GM12878 (cell line): Measurements from ENCODE around the gene IL1RAP. TPM values are rescaled to one million over a fixed set of nuclear protein-coding genes. Genes with fewer than 3 reads are reported as not detected.
"Not testable (repeated sequence)": the region's sequence is repeated elsewhere in the genome, so short reads cannot be mapped to it uniquely, and the experiment has no call there.

Source experiments
- ATAC-seq: fragments of 200-7000 bp; cut with Tn5 transposase; 3 replicates; pipeline ENCODE4 v1.9.1; 2020; ENCODE audit warnings: mild to moderate bottlenecking, moderate library complexity
- BruUV-seq: library from RNA; stranded (reverse); fragments of 400-500 nt; replicated peaks from 2 replicates; lab custom pipeline; 2021; lab: Mats Ljungman, UMichigan
- CTCF ChIA-PET: fragments of 300-600 bp; sonication (Branson Sonifier 250); formaldehyde crosslinking; extraction: SDS; loops from one replicate; lab custom pipeline; 2021; ENCODE audit warnings: inconsistent platforms; lab: Yijun Ruan, JAX
- POLR2A ChIA-PET: fragments of 350-600 bp; formaldehyde crosslinking; extraction: SDS; loops from one replicate; lab custom pipeline; 2021; ENCODE audit warnings: inconsistent platforms; lab: Charles Lee
- RAD21 ChIA-PET: fragments of 300-600 bp; sonication (Branson Sonifier 250); formaldehyde crosslinking; loops from one replicate; lab custom pipeline; 2023; ENCODE audit warnings: antibody characterized with exemption; ENCODE audit not compliant: unreplicated experiment; lab: Charles Lee
- SMC1A ChIA-PET: fragments of 300-600 bp; sonication (Branson Sonifier 250); formaldehyde crosslinking; loops from one replicate; lab custom pipeline; 2023; ENCODE audit not compliant: unreplicated experiment, uncharacterized antibody; lab: Charles Lee
- DNase-seq: peaks from one replicate; pipeline ENCODE4 v3.0.0-alpha.2; 2011; ENCODE audit warnings: low read depth, low spot score
- FAIRE-seq: peaks from 3 replicates; lab custom pipeline; 2011; peaks lifted over from hg19 to GRCh38; lab: Jason Lieb, UNC
- H2AFZ ChIP-seq: 2 replicates; pipeline ENCODE4 v1.6.0; 2011; ENCODE audit warnings: low read depth, low read length, control low read depth; ENCODE audit not compliant: control insufficient read depth
- H3K27ac ChIP-seq: 2 replicates; pipeline ENCODE4 v1.5.1; 2011; ENCODE audit warnings: control low read depth; ENCODE audit not compliant: control insufficient read depth, insufficient read depth
- H3K27me3 ChIP-seq, 2 experiments: replicated peaks in 1 of 2; 2 replicates each; pipeline versions ENCODE4 v1.6.0 to v1.6.1; 2011; ENCODE audit warnings: low read length in 1 of 2; ENCODE audit not compliant: control insufficient read depth in 2 of 2, insufficient read depth in 2 of 2
- H3K36me3 ChIP-seq, 2 experiments: 2 replicates each; pipeline ENCODE4 v1.5.1; 2011; ENCODE audit warnings: low read length in 1 of 2; ENCODE audit not compliant: control insufficient read depth in 2 of 2, insufficient read depth in 2 of 2
- H3K4me1 ChIP-seq: 2 replicates; pipeline ENCODE4 v1.6.1; 2011; ENCODE audit warnings: mild to moderate bottlenecking, low read length, moderate library complexity, mixed read lengths; ENCODE audit not compliant: control insufficient read depth, insufficient read depth
- H3K4me2 ChIP-seq: 2 replicates; pipeline ENCODE4 v1.6.0; 2011; ENCODE audit warnings: control low read depth; ENCODE audit not compliant: control insufficient read depth, insufficient read depth
- H3K4me3 ChIP-seq: fragments of 200-600 bp; sonication (generic); 2 replicates; pipeline ENCODE4 v1.5.1; 2016
- H3K79me2 ChIP-seq: 2 replicates; pipeline ENCODE4 v1.6.0; 2011; ENCODE audit warnings: low read length; ENCODE audit not compliant: control insufficient read depth, insufficient read depth
- H3K9ac ChIP-seq: 2 replicates; pipeline ENCODE4 v1.8.0; 2011; ENCODE audit warnings: low read length, control low read depth, mixed read lengths; ENCODE audit not compliant: control insufficient read depth, insufficient read depth
- H3K9me3 ChIP-seq: replicated peaks from 3 replicates; pipeline ENCODE4 v1.5.1; 2011; ENCODE audit warnings: mild to moderate bottlenecking, low read length; ENCODE audit not compliant: control insufficient read depth, insufficient read depth
- H4K20me1 ChIP-seq: 2 replicates; pipeline ENCODE4 v1.6.0; 2011; ENCODE audit not compliant: control insufficient read depth, insufficient read depth
- PML ChIP-seq: IDR thresholded peaks from 2 replicates; pipeline ENCODE4 v1.6.1; 2012; ENCODE audit warnings: low read length, inconsistent platforms
- WGBS: methylation state at CpG from one replicate; pipeline ENCODE4 v1.1.6; 2016; ENCODE audit warnings: low lambda C conversion rate; ENCODE audit not compliant: insufficient replicate concordance, insufficient coverage; ENCODE audit errors: missing lambda C conversion rate; 5-methylcytosine and 5-hydroxymethylcytosine counted together
- in situ Hi-C: fragments of 300-500 bp; cut with MboI; formaldehyde crosslinking; loops from 9 replicates; pipeline ENCODE4 v1.14.3; 2018; ENCODE audit warnings: mixed read lengths
- intact Hi-C: fragments of 100-400 bp; cut with micrococcal nuclease; formaldehyde crosslinking; loops from one replicate; pipeline ENCODE4 v1.14.2; 2022; ENCODE audit not compliant: unreplicated experiment
- polyA plus RNA-seq, 11 experiments: library from polyadenylated mRNA; depleted of rRNA in 4 of 11; unstranded in 6 of 11; stranded (reverse) in 5 of 11; fragments of >200 nt; fragmentation: Nextera tagmentation in 4 of 11; fragmentation: Illumina TruSeq in 1 of 11; extraction: Ambion mirVana in 4 of 11; extraction: Trizol in 1 of 11; gene quantifications; 1 replicate in 1 of 11; 2 replicates in 10 of 11; pipeline versions ENCODE4 v1.2.1 to v1.2.3, GENCODE V29; 2011 to 2016; ENCODE audit warnings: inconsistent platforms in 2 of 11, missing spikeins in 2 of 11, low read depth in 1 of 11
- total RNA-seq, 4 experiments: library from RNA; depleted of rRNA in 3 of 4; stranded (reverse); fragments of >200 nt in 3 of 4; fragmentation: Illumina TruSeq in 1 of 4; extraction: Trizol in 1 of 4; gene quantifications; 2 replicates each; pipeline versions ENCODE4 v1.2.1 to v1.2.3, GENCODE V29; 2013 to 2021

Gene IL1RAP
- total and polyA plus RNA-seq, 10 of the 15 experiments (the other 5 are each of a cell fraction or from before 2014, with no cell fraction given), result 0.17 to 1.0 (median 0.44) TPM; not detected in 1

GRCh38 chr3:190467922-190468321 lies 46.0 kb upstream of the IL1RAP start:
- FAIRE-seq (no peak), ATAC-seq (no peak), DNase-seq (no peak)
- BruUV-seq, result no TSS peak
- intact Hi-C loops, result no loop called here
- Histone ChIP-seq H4K20me1 (no peaks in the 10 kb centered on the region), H3K4me2 (no peak overlapping the region), H3K9me3 (no peaks in the 10 kb centered on the region), H2AFZ (no peak overlapping the region), H3K27ac (no peak overlapping the region), H3K4me3 (no peak overlapping the region), H3K4me1 (no peaks in the 10 kb centered on the region), H3K36me3 (no peaks in the 10 kb centered on the region), H3K27me3 (peaks cover 0 to 1% of the 10 kb centered on the region in 2 experiments; a peak in 1 of 4 replicates), H3K9ac (no peak overlapping the region), H3K79me2 (no peaks in the 10 kb centered on the region)
- no peak for TF ChIP-seq PML
- in situ Hi-C loops, result no loop called here
- SMC1A ChIA-PET, result no interaction called here
- CTCF ChIA-PET, result interaction anchor here (1.4 kb wide), 1 partner anchor 20 kb away, joined by 3 read pairs; no protein-coding TSS in a partner anchor
- POLR2A ChIA-PET, result no interaction called here
- RAD21 ChIA-PET, result no interaction called here

DNA sequence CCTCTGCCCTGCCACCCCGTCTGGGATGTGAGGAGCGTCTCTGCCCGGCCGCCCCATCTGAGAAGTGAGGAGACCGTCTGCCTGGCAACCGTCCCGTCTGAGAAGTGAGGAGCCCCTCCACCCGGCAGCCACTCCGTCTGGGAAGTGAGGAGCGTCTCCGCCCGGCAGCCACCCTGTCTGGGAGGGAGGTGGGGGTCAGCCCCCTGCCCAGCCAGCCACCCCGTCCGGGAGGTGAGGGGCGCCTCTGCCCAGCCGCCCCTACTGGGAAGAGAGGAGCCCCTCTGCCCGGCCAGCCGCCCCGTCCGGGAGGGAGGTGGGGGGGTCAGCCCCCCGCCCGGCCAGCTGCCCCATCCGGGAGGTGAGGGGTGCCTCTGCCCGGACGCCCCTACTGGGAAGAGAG lies 40.6 kb upstream of the IL1RAP start:
- H3K27me3 ChIP-seq, H3K36me3 ChIP-seq, FAIRE-seq, RAD21 ChIA-PET, DNase-seq, SMC1A ChIA-PET, H2AFZ ChIP-seq, H3K9me3 ChIP-seq, H3K4me2 ChIP-seq, in situ Hi-C loops, H4K20me1 ChIP-seq, H3K4me1 ChIP-seq, H3K9ac ChIP-seq, BruUV-seq, H3K4me3 ChIP-seq, ATAC-seq, POLR2A ChIA-PET, intact Hi-C loops, CTCF ChIA-PET, H3K27ac ChIP-seq, H3K79me2 ChIP-seq: not testable (repeated sequence)
- WGBS, result 87% methylated on average over 14 of the region's 25 CpGs
